ENCODE measurements around the gene VWA2.

VWA2 gene

GRCh38 chr10:114305521-114305925 is 66.5 kb downstream of the VWA2 start:
- Histone ChIP-seq H3K9ac (no peak overlapping the region), H3K4me2 (ENCODE audit: low read length) (no peak overlapping the region), H3K79me2 (peaks cover 9% of the 10 kb centered on the region), H3K9me3 (ENCODE audit: control insufficient read depth, low read length) (no peaks in the 10 kb centered on the region), H3K36me3 (ENCODE audit: control insufficient read depth, insufficient read depth, low read length) (no peaks in the 10 kb centered on the region), H3K27ac (no peak overlapping the region), H3K4me3 (ENCODE audit: low read depth, low read length) (no peak overlapping the region), H3K27me3 (ENCODE audit: control insufficient read depth, insufficient read depth, low read length) (no peaks in the 10 kb centered on the region), H2AFZ (no peak overlapping the region), H3K4me1 (peaks cover 33% of the 10 kb centered on the region)
- no peak for TF ChIP-seq CTCF (IDR thresholded peaks at IDR 0.05)

- peak overlapping the region; percentile 48 for H3K27ac ChIP-seq
- H3K4me2 ChIP-seq (ENCODE audit: low read length), result no peak overlapping the region
- H2AFZ ChIP-seq, result no peak overlapping the region
- no peaks in the 10 kb centered on the region for H3K36me3 ChIP-seq (ENCODE audit: control insufficient read depth, insufficient read depth, low read length)
- no peaks in the 10 kb centered on the region for H3K9me3 ChIP-seq (ENCODE audit: control insufficient read depth, low read length)
- peaks cover 9% of the 10 kb centered on the region for H3K79me2 ChIP-seq
- H3K4me1 ChIP-seq, result peaks cover 33% of the 10 kb centered on the region
- H3K9ac ChIP-seq, result no peak overlapping the region
- TF ChIP-seq CTCF (IDR thresholded peaks at IDR 0.05), result no peak
- H3K27me3 ChIP-seq (ENCODE audit: control insufficient read depth, insufficient read depth, low read length), result no peaks in the 10 kb centered on the region
- H3K4me3 ChIP-seq (ENCODE audit: low read depth, low read length), result no peak overlapping the region
These were observed 67.3 kb downstream of the VWA2 start for GRCh38 chr10:114306116-114306973.

GRCh38 chr10:114307731-114308130 is 68.7 kb downstream of the VWA2 start:
- TF ChIP-seq CTCF (IDR thresholded peaks at IDR 0.05), result no peak
- Histone ChIP-seq H3K79me2 (peaks cover 13% of the 10 kb centered on the region), H3K4me2 (ENCODE audit: low read length) (no peak overlapping the region), H3K36me3 (ENCODE audit: control insufficient read depth, insufficient read depth, low read length) (no peaks in the 10 kb centered on the region), H3K4me1 (peaks cover 33% of the 10 kb centered on the region), H3K27me3 (ENCODE audit: control insufficient read depth, insufficient read depth, low read length) (no peaks in the 10 kb centered on the region), H3K9me3 (ENCODE audit: control insufficient read depth, low read length) (no peaks in the 10 kb centered on the region), H3K27ac (peak overlapping the region; percentile 11), H2AFZ (no peak overlapping the region), H3K9ac (no peak overlapping the region), H3K4me3 (ENCODE audit: low read depth, low read length) (no peak overlapping the region)

DNA sequence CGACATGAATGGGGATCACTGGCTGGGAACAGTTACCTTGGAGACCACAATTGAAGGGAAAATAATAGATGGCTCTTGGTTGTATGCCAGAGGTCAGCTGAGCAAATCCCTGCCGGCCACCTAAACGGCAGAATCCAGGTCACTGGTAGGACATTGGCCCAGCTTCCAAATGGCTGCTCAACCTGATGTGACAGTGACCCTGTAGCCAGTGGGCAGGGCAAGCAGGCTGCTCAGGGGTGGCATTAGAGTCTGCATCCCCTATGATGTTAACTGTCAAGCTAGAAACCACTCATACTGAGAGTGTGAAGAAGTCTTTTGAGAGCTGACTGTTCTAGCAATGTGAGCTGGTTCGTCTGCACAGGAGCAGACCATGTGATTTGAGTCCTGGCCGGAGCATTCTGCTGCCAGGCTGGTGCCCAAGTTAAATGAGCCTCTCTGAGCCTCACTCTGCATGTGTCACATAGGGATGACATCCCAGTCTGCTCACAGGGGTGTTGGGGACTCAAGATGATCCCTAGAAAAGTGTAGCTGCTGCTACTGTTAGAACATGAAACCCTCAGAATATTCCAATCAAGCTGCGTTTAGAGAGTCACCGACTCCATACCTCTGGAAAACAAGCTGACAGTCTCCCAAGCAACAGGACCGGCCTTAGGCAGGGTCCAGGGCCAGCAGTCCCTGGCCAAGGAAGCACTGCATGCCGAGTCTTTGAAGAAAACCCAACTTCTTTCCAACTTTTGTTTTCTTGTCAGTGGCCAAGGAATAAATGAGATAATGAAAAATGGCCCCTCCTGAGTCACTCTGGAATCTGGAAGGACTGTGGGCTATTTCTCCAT is 69.7 kb downstream of the VWA2 start:
- no peak overlapping the region for H2AFZ ChIP-seq
- no peaks in the 10 kb centered on the region for H3K9me3 ChIP-seq (ENCODE audit: control insufficient read depth, low read length)
- peaks cover 17% of the 10 kb centered on the region for H3K79me2 ChIP-seq
- peak overlapping the region; percentile 9 for H3K27ac ChIP-seq
- H3K36me3 ChIP-seq (ENCODE audit: control insufficient read depth, insufficient read depth, low read length), result no peaks in the 10 kb centered on the region
- H3K4me3 ChIP-seq (ENCODE audit: low read depth, low read length), result no peak overlapping the region
- H3K4me1 ChIP-seq, result peaks cover 32% of the 10 kb centered on the region
- no peak overlapping the region for H3K9ac ChIP-seq
- H3K4me2 ChIP-seq (ENCODE audit: low read length), result peak overlapping the region; percentile 11
- no peak for TF ChIP-seq CTCF (IDR thresholded peaks at IDR 0.05)
- no peaks in the 10 kb centered on the region for H3K27me3 ChIP-seq (ENCODE audit: control insufficient read depth, insufficient read depth, low read length)
